PC-9 (cell line): ENCODE data around the gene ZNF423. TPM values are rescaled to one million over a fixed set of nuclear protein-coding genes. Genes with fewer than 3 reads are reported as not detected.

Experiments
- BruUV-seq: library from RNA; stranded (reverse); fragments of 400-500 nt; replicated peaks from 2 replicates; lab custom pipeline; 2021; lab: Mats Ljungman, UMichigan
- CTCF ChIA-PET: fragments of 300-600 bp; sonication (Branson Sonifier 250); formaldehyde crosslinking; loops from one replicate; lab custom pipeline; 2022; ENCODE audit warnings: antibody characterized with exemption; lab: Charles Lee
- POLR2A ChIA-PET: fragments of 300-600 bp; sonication (Branson Sonifier 250); formaldehyde crosslinking; loops from one replicate; lab custom pipeline; 2022; ENCODE audit warnings: antibody characterized with exemption; ENCODE audit not compliant: unreplicated experiment; lab: Charles Lee
- DNase-seq, 2 experiments: peaks; one replicate each; pipeline versions ENCODE4 v3.0.0 to v3.0.0-alpha.2; 2015 to 2022; ENCODE audit warnings: mixed read lengths in 1 of 2
- H2AFZ ChIP-seq: fragments of 200-600 bp; sonication (generic); 2 replicates; pipeline ENCODE4 v1.8.1; 2017; ENCODE audit warnings: antibody characterized with exemption
- H3F3A ChIP-seq: fragments of 200-600 bp; sonication (generic); 2 replicates; pipeline ENCODE4 v1.8.1; 2017; ENCODE audit warnings: antibody characterized with exemption, mild to moderate bottlenecking, low read depth; ENCODE audit not compliant: insufficient read depth
- H3K27ac ChIP-seq: fragments of 200-600 bp; sonication (generic); 2 replicates; pipeline ENCODE4 v1.6.1; 2016; ENCODE audit warnings: mixed run types
- H3K27me3 ChIP-seq: fragments of 200-600 bp; sonication (generic); 2 replicates; pipeline ENCODE4 v1.6.1; 2016; ENCODE audit warnings: low read depth, mixed run types; ENCODE audit not compliant: insufficient read depth
- H3K36me3 ChIP-seq: fragments of 200-600 bp; sonication (generic); 2 replicates; pipeline ENCODE4 v1.6.1; 2016; ENCODE audit warnings: low read depth, mixed run types
- H3K4me1 ChIP-seq: fragments of 200-600 bp; sonication (generic); replicated peaks from 2 replicates; pipeline ENCODE4 v1.6.1; 2016; ENCODE audit warnings: mixed run types; ENCODE audit not compliant: insufficient read depth
- H3K4me2 ChIP-seq: fragments of 200-600 bp; sonication (generic); 2 replicates; pipeline ENCODE4 v1.6.1; 2017; ENCODE audit warnings: mixed run types
- H3K4me3 ChIP-seq: fragments of 200-600 bp; sonication (generic); 2 replicates; pipeline ENCODE4 v1.6.1; 2016; ENCODE audit warnings: mixed run types
- H3K79me2 ChIP-seq: fragments of 200-600 bp; sonication (generic); 2 replicates; pipeline ENCODE4 v1.6.1; 2017; ENCODE audit warnings: low read depth, mixed run types
- H3K9me2 ChIP-seq: fragments of 200-600 bp; sonication (generic); 2 replicates; pipeline ENCODE4 v1.8.1; 2017; ENCODE audit warnings: mild to moderate bottlenecking; ENCODE audit not compliant: insufficient read depth
- H3K9me3 ChIP-seq: fragments of 200-600 bp; sonication (generic); 2 replicates; pipeline ENCODE4 v1.8.1; 2016; ENCODE audit warnings: low read depth; ENCODE audit not compliant: insufficient read depth
- H4K20me1 ChIP-seq: fragments of 200-600 bp; sonication (generic); 2 replicates; pipeline ENCODE4 v1.8.1; 2017; ENCODE audit not compliant: insufficient read depth
- EZH2 ChIP-seq: fragments of 200-600 bp; sonication (generic); IDR thresholded peaks from 2 replicates; pipeline ENCODE4 v1.8.0; 2017; ENCODE audit warnings: antibody characterized with exemption, low read depth
- intact Hi-C: fragments of 100-400 bp; cut with micrococcal nuclease; formaldehyde crosslinking; loops from one replicate; pipeline ENCODE4 v1.10.0; 2022; ENCODE audit not compliant: unreplicated experiment
- total RNA-seq: library from RNA; stranded (reverse); gene quantifications from 2 replicates; pipeline ENCODE4 v1.2.3, GENCODE V29; 2021
- TF ChIP-seq, protein P1 (sequence below): fragments of 200-600 bp; sonication (generic); conservative IDR thresholded peaks from 2 replicates; pipeline ENCODE4 v1.6.1; 2017; ENCODE audit warnings: mixed run types, antibody characterized with exemption, mild to moderate bottlenecking, moderate library complexity

ZNF423 gene
- total RNA-seq, 1 experiment from 2014 or later = not detected

DNA sequence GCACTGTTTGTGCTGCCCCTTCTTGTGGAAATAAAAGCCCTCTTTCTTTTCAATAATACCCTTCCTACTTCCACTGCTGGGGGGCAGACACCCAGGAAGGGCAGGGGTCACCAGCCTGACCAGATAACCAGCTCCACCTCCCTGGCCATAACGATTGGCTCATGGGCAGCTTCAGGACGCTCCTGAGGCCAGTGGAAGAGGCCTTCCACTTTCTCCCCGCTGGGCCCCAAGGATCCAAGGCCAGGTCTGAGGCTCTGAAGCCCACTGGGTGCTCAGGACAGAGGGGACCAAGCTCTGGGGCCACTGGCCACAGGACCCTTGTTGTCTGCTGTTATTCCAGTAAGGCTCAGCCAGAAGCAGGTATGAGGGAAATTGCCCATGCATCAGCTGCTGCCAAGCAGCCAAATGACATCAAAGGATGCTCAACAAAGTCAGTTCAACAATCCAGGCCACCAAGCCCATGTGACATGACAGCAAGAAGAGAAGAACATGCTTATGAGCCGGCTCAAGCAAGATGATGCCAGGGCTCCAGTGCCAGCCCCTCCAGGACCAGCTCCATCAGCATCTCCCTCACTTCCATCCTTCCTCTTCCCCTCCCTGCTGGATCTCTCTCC, 238.8 kb downstream of the ZNF423 start:
- no peak overlapping the region for H2AFZ ChIP-seq
- H3K9me2 ChIP-seq = no peaks in the 10 kb centered on the region
- no peaks in the 10 kb centered on the region for H3K9me3 ChIP-seq
- no peak overlapping the region for H3K4me2 ChIP-seq
- H3K27ac ChIP-seq = no peak overlapping the region
- no peak overlapping the region for H3K4me3 ChIP-seq
- H3K27me3 ChIP-seq = peaks cover 23% of the 10 kb centered on the region
- H3F3A ChIP-seq = no peaks in the 10 kb centered on the region
- H3K79me2 ChIP-seq = no peaks in the 10 kb centered on the region
- H3K36me3 ChIP-seq = no peaks in the 10 kb centered on the region
- no peak for DNase-seq
- no peak for TF ChIP-seq EZH2
- TF ChIP-seq, protein P1, sequence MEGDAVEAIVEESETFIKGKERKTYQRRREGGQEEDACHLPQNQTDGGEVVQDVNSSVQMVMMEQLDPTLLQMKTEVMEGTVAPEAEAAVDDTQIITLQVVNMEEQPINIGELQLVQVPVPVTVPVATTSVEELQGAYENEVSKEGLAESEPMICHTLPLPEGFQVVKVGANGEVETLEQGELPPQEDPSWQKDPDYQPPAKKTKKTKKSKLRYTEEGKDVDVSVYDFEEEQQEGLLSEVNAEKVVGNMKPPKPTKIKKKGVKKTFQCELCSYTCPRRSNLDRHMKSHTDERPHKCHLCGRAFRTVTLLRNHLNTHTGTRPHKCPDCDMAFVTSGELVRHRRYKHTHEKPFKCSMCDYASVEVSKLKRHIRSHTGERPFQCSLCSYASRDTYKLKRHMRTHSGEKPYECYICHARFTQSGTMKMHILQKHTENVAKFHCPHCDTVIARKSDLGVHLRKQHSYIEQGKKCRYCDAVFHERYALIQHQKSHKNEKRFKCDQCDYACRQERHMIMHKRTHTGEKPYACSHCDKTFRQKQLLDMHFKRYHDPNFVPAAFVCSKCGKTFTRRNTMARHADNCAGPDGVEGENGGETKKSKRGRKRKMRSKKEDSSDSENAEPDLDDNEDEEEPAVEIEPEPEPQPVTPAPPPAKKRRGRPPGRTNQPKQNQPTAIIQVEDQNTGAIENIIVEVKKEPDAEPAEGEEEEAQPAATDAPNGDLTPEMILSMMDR = no peak
- H3K4me1 ChIP-seq = no peaks in the 10 kb centered on the region
- ChIA-PET POLR2A (no interaction called here), CTCF (no interaction called here)
- BruUV-seq = no TSS peak
- intact Hi-C loops = no loop called here
- H4K20me1 ChIP-seq = no peaks in the 10 kb centered on the region

DNA sequence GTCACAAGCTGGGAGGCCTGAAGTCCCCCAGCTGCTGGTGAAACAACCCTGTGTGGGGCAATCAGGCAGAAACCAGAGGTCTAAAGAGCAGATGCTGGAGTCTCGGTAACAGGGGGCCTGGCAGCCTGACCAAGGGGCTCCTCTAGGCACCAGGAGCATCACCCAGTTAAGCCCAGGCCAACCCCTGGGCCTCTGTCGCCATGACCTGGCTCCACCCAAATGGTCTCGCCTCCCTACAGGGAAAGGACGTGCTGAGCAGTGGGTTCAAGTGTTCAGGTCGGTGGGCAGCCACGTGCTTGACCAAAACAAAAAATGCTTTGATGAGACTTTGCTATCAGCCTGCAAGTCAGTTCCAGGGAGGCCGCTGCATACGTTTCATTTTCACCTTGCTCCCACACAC, 240.3 kb downstream of the ZNF423 start:
- Histone ChIP-seq H3F3A (no peaks in the 10 kb centered on the region), H3K27ac (no peak overlapping the region), H3K4me3 (no peak overlapping the region), H3K36me3 (no peaks in the 10 kb centered on the region), H3K9me3 (no peaks in the 10 kb centered on the region), H3K27me3 (0 out of 2 replicates have a peak, but pooled peaks cover 8% of the 10 kb centered on the region), H3K9me2 (no peaks in the 10 kb centered on the region), H3K79me2 (no peaks in the 10 kb centered on the region), H2AFZ (no peak overlapping the region), H3K4me1 (no peaks in the 10 kb centered on the region), H4K20me1 (no peaks in the 10 kb centered on the region), H3K4me2 (no peak overlapping the region)
- CTCF ChIA-PET = no interaction called here
- TF ChIP-seq, protein P1 = no peak
- TF ChIP-seq EZH2 = no peak
- intact Hi-C loops = no loop called here
- BruUV-seq = no TSS peak
- POLR2A ChIA-PET = no interaction called here
- no peak for DNase-seq

DNA sequence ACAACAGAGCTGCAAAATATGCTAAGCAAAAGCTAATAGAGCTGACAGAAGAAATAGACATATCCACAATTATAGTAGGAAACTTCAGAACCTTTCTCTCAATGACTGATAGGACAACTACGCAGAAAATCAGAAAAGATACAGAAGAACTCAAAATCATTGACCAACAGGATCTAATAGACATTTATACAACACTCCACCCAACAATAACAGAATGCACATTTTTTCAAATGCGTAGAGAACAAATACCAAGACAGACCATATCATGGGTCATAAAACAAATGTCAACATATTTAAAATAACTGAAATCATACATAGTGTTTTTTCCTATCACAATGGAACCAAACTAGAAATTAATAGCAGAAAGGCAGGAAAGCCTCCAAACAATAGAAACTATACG, 244.9 kb downstream of the ZNF423 start:
- Histone ChIP-seq H3K9me2 (no peaks in the 10 kb centered on the region), H3F3A (no peaks in the 10 kb centered on the region), H3K27ac (no peak overlapping the region), H3K4me2 (no peak overlapping the region), H3K27me3 (peaks cover 26% of the 10 kb centered on the region), H3K79me2 (no peaks in the 10 kb centered on the region), H3K9me3 (no peaks in the 10 kb centered on the region), H3K36me3 (no peaks in the 10 kb centered on the region), H2AFZ (no peak overlapping the region), H4K20me1 (no peaks in the 10 kb centered on the region), H3K4me1 (no peaks in the 10 kb centered on the region), H3K4me3 (no peak overlapping the region)
- intact Hi-C loops = no loop called here
- DNase-seq = no peak
- TF ChIP-seq EZH2 = no peak
- TF ChIP-seq, protein P1 = no peak
- ChIA-PET POLR2A (no interaction called here), CTCF (no interaction called here)
- no TSS peak for BruUV-seq
